GM19035 (cell line): Measurements from ENCODE around the gene SLC2A14.
"Not testable (repeated sequence)": the region's sequence is repeated elsewhere in the genome, so short reads cannot be mapped to it uniquely, and the experiment has no call there.

Experiments used
- ATAC-seq: cut with Tn5 transposase; IDR thresholded peaks from one replicate; pipeline ENCODE4 v1.9.1; 2021; ENCODE audit not compliant: unreplicated experiment

SLC2A14 gene

DNA sequence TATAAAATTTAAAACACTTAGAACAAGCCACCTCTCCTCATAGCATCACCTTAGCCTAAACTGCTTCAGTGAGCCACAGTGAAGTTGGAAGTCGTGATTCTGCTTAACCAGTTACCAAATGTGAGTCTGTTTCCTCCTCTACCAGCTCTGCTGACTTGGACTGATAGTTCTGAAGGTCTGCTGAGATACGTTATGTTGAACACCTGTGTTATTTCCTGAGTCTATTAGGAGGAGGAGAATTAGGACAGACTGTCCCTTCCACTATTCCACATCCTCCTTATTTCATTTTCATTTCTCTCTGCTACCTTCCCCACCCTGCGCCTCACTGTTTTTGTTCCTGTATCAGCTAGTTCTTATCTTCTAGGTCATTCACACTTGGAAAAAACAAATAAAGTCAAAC is 2.4 kb downstream of the SLC2A14 start:
- ATAC-seq: no peak

DNA sequence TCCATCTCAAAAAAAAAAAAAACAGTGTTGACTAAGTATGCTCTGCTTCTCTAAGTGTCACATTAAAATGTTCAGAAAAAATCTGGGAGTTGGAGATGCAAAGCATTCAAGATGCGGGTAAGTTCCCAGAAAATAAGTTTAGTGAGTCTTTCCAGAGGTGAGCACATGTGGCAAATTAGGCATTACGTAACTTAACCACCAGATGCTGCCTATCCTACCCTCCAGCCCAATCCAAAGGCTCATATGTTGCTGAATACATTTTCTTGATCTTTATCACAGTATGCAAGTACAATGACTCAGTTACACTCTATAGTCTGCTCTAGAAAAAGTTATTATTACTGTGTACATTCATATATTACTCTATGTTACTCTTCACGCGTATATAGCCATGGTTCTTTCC is 3.6 kb downstream of the SLC2A14 start:
- no peak for ATAC-seq

DNA sequence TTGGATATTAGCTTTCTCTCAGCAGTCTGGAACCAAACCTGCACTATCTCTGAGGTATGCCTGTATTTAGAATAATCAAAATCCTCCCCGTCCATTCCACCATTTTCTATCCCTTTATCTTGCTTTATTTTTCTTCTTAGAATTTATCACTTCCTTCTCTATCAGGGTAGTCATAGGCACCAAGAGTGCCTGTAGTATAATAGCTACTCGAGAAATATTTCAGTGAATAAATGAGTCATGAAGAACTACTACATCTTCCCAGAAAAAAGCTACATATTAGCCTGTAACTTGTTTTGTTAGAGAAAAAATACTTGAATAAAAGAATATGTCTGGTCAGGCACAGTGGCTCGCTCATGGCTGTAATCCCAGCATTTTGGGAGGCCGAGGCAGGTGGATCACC is 4.3 kb downstream of the SLC2A14 start:
- no peak for ATAC-seq

DNA sequence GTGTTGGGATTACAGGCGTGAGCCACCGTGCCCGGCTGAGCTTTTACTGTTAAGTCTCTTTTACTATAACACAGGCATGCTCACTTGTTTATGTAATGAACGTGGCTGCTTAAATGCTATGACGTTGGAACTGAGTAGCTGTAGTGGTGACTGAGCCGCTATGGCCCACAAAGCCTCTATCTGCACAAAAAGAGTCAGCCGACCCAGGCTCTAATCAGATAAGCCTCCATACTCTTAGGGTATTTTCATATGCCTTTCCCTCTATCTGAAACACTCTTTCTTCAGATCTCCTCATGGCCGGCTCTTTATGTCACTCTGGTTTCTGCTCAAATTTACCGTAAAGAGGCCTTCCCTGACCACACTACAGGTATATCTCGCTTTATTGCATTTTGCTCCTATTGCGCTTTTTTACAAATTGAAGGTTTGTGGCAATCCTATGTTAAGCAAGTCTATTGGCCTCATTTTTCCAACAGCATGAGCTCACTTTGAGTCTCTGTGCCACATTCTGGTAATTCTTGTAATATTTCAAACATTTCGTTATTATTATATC is 8.0 kb downstream of the SLC2A14 start:
- no peak for ATAC-seq

DNA sequence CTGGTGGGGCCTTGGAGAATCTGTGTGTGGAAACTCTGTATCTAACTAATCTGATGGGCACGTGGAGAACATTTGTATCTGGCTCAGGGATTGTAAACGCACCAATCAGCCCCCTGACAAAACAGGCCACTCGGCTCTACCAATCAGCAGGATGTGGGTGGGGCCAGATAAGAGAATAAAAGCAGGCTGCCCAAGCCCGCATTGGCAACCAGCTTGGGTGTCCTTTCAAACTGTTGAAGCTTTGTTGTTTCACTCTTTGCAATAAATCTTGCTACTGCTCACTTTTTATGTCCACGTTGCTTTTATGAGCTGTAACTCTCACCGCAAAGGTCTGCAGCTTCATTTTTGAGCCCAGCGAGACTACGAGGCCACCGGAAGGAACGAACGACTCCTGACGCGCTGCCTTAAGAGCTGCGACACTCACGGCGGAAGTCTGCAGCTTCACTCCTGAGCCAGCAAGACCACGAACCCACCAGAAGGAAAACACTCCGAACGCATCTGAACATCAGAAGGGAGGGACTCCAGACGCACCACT is 9.8 kb downstream of the SLC2A14 start:
- not testable (repeated sequence) for ATAC-seq

DNA sequence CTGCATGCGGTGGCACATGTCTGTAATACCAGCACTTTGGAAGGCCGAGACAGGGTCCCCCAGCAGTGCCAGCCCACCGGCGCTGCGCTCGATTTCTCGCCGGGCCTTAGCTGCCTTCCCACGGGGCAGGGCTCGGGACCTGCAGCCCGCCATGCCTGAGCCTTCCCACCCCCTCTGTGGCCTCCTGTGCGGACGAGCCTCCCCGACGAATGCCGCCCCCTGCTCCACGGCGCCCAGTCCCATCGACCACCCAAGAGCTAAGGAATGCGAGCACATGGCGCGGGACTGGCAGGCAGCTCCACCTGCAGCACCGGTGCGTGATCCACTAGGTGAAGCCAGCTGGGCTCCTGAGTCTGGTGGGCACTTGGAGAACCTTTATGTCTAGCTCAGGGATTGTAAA is 10.4 kb downstream of the SLC2A14 start:
- ATAC-seq: not testable (repeated sequence)

DNA sequence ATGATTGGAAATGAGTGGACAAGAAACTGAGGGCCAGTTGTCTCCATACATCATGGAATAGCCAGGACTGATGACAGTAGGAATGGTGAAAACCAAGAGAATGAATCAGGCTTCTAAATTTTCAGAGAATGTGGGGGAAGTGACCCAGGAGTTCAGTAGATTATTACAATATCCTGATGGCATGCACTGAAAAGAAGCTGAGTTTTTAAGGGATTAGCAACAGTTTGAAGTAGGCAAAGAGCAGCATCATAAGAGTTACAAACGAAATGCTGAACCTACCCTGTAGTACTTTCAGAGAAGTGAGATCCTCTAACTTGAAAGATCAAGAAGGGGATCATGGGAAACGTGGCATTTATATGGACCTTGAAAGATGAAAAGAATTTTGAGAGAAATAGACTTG is 13.2 kb downstream of the SLC2A14 start:
- ATAC-seq: no peak

DNA sequence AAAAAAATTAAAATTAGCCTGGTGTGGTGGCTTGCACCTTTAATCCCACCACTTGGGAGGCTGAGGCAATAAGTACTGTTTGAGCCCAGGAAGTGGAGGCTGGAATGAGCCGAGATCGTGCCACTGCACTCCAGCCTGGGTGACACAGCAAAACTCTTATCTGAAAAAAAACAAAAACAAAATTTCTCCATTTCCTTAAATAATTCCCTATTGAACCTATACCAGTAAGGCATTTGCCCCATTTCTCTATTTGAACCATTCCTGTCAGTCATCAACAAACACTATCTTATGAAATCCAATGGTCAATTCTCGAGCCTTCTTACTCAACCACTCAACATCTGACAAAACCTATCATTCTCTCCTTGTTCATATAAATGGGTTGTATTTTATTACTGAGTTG is 14.7 kb downstream of the SLC2A14 start:
- no peak for ATAC-seq

DNA sequence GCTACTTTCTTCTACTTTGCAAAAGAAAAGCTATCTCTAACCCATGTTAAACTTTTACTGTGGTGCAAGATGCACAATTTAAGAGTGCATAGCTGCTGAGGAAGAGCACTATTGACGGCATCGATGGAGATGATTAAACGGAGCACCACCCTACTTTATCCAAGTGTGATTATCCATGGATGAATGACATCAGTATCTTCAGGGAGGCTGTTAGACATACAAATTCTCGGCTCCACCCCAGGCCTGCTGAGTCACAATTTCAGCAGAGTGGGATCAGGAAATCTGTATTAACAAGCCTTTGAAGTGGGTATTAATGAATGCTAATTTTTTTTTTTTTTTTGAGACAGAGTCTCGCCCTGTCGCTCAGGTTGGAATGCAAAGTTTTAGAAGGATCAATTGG is 16.2 kb downstream of the SLC2A14 start:
- no peak for ATAC-seq

DNA sequence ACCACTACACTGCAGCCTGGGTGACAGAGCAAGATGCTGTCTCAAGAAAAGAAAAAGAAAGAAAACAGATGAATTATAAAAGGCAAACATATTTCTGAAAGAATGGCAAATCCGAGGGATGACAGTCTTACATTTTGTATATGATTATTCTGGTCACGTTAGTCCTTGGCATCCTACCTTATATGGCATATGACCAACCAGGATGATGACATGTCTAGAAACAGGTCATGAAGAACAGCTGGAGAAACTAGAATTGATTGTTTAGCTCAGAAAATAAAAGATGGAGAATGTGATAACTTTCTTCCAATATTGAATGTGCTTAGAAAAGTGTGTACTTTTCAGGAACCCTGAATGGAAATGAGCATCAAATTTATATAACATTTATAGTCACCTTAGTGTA is 19.2 kb downstream of the SLC2A14 start:
- ATAC-seq: no peak

DNA sequence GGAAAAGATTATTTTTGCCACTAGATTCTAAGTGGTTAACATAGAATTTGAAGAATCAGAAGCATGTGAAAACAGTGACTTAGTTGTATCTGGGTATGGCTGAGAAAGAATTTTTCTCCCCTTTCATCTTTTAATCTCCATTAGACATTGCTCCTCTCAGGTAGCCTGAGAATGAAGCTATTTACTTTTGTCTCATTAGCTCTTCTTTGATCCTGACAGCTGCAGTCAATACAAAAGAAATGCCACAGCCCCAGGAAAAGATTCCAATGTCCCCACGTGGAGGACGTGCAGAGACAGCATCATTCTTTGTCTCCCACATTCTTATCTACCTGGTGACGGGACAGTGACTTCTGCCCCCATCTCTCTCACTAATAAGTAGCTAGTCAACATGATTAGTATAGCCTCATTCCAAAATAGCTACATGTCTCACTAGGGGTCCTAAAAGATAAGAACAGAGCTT is 21.1 kb downstream of the SLC2A14 start:
- ATAC-seq: not testable (repeated sequence)

DNA sequence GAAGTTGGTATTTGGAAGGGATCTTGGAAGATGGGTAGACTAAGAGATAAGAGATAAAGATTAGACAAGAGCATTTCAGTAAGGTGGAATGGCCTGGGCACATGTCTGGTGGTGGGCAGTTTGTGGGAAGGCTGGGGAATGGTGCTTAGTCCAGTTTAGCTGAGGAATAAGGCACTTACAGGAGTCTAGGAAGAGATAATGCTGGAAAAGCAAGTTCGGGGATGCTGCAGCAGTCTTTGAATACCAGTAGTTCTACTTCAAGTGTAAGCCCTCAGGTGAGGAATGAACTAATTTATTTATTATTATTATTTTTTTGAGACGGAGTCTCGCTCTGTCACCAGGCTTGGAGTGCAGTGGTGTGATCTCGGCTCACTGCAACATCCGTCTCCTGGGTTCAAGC is 22.6 kb downstream of the SLC2A14 start:
- not testable (repeated sequence) for ATAC-seq

DNA sequence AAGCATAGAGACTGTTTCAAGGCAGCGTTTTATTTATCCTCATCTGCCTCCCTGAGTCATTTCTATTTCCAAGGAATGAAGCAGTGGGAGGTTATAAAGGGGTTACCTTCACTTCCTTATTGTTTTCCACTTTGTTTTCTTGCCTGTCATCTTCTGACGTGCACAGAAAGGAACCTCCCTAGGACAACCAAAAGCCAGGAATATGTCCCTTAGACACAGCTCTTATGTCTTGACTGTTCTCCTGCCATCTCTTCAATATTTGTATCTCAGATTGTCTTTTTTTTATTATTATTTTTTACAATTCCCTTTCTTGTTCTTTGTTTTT is 24.7 kb downstream of the SLC2A14 start:
- not testable (repeated sequence) for ATAC-seq

DNA sequence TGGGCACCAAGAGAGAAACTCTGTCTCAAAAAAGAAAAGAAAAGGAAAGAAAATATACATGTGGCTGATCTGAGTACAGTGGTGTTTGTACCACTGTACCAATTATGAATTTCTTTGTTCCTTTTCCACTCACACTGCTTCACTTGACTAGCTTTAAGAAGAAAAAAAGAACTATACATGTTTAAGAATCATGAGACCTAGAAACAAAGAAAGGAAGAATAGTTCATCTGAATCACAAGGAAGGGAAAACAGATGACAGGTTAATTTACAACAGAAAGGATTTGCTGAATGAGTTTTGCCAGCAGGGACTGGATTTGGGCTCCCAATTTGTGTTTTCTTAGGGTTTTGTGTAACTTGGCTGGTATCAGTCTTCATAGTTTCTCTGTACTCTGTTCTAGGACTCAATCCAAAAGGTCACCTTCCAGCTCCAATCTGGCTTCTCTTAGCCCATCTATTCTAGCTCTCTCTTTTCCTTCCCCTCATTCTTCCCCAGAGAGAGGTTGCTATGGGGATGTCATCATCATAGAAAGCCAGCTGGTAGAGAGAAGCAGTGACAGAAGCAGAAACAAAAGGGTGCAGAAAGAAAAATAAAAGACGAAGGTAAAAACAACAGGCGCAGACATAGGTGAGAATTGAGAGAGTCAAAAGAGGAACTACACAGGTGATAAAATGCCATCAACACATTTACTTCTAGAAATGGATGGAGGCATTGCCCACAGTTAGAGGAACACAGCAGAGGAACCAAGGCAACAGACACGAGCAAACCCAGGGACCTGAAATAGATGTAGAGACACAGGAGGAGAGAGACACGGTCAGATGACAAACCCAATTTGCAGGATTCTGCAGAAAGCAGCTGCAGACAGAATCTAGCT is 25.3 kb downstream of the SLC2A14 start:
- ATAC-seq: not testable (repeated sequence)

DNA sequence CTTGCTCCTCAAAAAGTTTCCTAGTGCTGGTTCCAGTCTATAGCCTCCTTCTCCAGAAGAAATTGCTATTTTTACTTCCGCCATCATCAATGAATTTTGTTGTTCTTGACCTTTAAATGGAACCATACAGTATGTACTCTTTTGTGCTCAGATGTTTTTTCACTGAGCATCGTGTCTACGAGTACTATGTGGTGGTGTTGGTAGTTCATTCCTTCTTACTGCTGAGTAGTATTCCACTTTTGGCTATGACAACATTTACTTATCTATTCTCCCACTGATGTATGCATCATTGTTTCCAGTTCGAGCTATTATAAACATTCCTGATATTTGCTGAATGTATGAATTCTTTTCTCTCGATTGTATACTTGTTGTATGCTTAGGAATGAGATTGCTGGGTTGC is 28.6 kb downstream of the SLC2A14 start:
- ATAC-seq: no peak

DNA sequence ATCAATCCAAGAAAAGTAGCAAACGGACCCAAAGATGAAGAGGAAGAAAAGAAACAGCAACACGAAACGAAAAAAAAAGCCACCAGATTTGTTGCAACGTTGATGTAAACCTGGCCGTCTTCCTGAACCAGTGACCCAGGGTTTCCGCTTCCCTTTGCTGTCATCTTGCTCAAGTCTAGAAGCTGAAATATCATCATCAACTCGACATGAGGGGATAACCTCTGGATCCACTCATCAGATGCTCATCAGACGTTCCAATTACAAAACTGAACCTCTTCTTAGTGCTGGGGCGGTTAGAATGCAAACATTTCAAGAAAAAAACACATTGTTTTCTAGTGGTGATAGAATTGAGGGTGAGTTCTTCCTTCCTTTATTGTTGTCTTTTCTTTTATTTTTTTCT is 29.1 kb downstream of the SLC2A14 start:
- not testable (repeated sequence) for ATAC-seq

DNA sequence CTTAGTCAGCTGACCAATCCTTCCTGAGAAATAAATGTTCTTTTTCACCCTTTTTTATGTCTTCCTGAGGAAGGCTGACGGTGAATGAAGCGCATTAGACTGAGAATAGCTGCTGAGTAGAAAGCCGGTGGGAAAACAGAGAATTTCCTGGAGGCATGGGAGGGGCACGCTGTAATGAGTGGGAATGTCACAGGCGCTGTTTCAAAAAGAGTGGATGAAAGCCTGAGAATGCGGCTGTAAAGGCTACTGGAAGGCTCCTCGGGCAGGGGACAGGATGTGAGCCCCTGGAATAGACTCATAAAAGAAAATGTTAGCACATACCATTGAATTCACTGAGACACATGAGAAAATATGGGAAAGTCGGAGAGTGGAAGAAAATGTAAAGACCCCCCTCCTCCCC is 29.6 kb downstream of the SLC2A14 start:
- not testable (repeated sequence) for ATAC-seq

DNA sequence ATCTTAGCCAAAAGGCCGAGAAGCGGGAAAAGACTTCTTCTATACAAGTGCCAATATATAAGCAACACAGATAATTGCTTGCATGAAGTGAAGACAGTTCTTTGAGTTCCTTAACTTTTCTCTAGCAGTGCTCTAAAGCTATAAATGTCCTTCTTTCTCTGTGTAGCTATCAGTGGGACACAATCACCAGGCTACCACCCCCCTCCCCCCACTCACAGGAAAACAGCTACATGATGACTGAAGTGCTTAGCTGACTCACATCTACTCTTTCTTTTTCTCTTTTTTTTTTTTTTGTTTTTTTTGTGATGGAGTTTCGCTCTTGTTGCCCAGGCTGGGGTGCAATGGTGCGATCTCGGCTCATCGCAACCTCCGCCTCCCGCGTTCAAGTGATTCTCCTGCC is 30.3 kb downstream of the SLC2A14 start:
- not testable (repeated sequence) for ATAC-seq

DNA sequence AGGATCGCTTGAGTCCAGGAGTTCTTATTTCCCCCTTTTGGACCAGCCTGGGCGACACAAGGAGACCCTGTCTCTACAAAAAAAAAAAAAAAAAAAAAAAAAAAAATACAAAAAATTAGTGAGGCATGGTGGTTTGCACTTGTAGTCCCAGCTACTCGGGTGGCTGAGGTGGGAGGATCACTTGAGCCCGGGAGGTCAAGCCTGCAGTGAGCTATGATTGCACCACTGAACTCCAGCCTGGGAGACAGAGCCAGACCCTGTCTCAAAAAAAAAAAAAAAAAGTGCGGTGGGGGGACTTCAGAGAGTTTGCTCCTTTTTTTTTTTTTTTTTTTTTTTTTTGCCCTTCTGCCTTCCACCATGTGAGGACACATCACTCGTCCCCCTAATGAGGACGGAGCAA is 32.9 kb downstream of the SLC2A14 start:
- not testable (repeated sequence) for ATAC-seq

DNA sequence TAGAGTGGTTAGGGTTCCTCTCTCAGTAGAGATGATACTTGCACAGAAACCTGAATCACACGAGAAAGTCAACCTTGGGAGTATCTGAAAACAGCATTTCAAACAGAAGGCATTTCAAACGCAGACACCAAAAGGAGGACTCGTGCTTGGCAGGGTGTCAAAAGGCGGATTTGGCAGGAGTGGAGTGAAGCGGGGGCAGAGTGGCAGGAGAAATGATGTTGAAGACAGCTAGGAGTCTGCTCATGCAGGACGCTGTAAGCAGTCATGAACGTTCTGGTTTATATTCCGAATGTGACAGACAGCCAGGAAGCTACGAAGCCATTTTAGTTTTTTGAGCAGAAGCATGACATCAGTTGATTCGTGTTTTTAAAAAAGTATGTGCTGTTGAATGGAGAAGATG is 33.5 kb downstream of the SLC2A14 start:
- not testable (repeated sequence) for ATAC-seq

DNA sequence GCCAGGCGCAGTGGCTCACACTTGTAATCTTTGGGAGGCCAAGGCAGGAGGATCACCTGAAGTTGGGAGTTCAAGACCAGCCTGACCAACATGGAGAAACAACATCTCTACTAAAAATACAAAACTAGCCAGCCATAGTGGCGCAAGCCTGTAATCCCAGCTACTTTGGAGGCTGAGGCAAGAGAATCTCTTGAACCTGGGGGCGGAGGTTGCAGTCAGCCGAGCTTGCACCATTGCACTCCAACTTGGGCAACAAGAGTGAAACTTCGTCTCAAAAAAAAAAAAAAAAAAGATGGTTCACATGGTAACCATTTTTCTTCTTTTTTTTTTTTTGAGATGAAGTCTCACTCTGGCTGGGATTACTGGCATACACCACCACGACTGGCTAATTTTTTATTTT is 35.3 kb downstream of the SLC2A14 start:
- no peak for ATAC-seq

DNA sequence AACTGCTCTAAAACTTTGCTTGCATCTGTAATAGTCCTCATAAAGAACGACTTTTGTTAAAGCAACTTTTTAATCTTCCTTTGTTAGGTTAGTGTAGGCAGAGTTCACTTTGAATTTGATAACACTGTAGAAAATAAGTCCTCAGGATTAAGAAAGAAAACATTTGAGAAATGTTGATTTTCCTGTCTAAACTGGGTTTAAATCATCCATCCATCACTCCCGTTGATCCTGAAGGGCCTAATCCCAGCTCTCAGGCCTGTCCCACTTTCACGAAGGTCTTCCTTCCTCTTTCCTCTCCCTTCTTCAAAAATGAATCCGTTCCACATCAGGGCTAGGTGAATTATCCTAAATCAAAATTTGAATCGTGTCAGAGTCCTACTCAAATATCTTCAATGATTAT is 36.9 kb downstream of the SLC2A14 start:
- ATAC-seq: no peak
